NCI-H1436 (cell line): ENCODE measurements around the gene RPS23.
"Not testable (repeated sequence)": the region's sequence is repeated elsewhere in the genome, so short reads cannot be mapped to it uniquely, and the experiment has no call there.

Experiments used
- DNase-seq: peaks from one replicate; lab custom pipeline; 2025; lab: John Stamatoyannopoulos, UW

RPS23 gene

GRCh38 chr5:82290005-82290404, 11.9 kb upstream of the RPS23 start:
- no peak for DNase-seq

GRCh38 chr5:82287625-82288024, 9.5 kb upstream of the RPS23 start:
- no peak for DNase-seq

GRCh38 chr5:82285206-82285605, 7.1 kb upstream of the RPS23 start:
- no peak for DNase-seq

GRCh38 chr5:82283893-82284292, 5.7 kb upstream of the RPS23 start:
- DNase-seq: no peak

- no peak for DNase-seq
Observed at GRCh38 chr5:82278711-82279370, 687 bp upstream of the RPS23 start.

GRCh38 chr5:82277613-82277986, 554 bp downstream of the RPS23 start:
- DNase-seq: no peak

- DNase-seq: no peak
Observed at GRCh38 chr5:82276800-82277612, 1.1 kb downstream of the RPS23 start.

- DNase-seq: no peak
Observed at GRCh38 chr5:82275216-82275664, 2.9 kb downstream of the RPS23 start.

- no peak for DNase-seq
Observed at GRCh38 chr5:82274343-82275211, 3.6 kb downstream of the RPS23 start.

GRCh38 chr5:82273426-82273825, 4.7 kb downstream of the RPS23 start:
- DNase-seq: not testable (repeated sequence)

GRCh38 chr5:82272571-82273356, 5.4 kb downstream of the RPS23 start:
- not testable (repeated sequence) for DNase-seq

GRCh38 chr5:82269363-82269762, 8.8 kb downstream of the RPS23 start:
- not testable (repeated sequence) for DNase-seq

- not testable (repeated sequence) for DNase-seq
Observed at GRCh38 chr5:82267297-82267933, 10.7 kb downstream of the RPS23 start.

- no peak for DNase-seq
Observed at GRCh38 chr5:82265047-82265446, 13.1 kb downstream of the RPS23 start.

GRCh38 chr5:82259172-82259800, 18.9 kb downstream of the RPS23 start:
- no peak for DNase-seq

- DNase-seq: no peak
Observed at GRCh38 chr5:82257729-82258128, 20.4 kb downstream of the RPS23 start.

- DNase-seq: no peak
Observed at GRCh38 chr5:82257247-82257646, 20.9 kb downstream of the RPS23 start.

GRCh38 chr5:82255844-82256243, 22.3 kb downstream of the RPS23 start:
- DNase-seq: no peak

GRCh38 chr5:82252744-82253143, 25.4 kb downstream of the RPS23 start:
- DNase-seq: no peak

GRCh38 chr5:82246960-82247574, 31.1 kb downstream of the RPS23 start:
- DNase-seq: no peak
